ENCODE measurements around the gene ZBTB40. TPM values are rescaled to one million over a fixed set of nuclear protein-coding genes. Genes with fewer than 3 reads are reported as not detected.

The ZBTB40 gene
- total RNA-seq, 4 donors from 2014 or later, result 13.8 to 21.1 (median 18.4) TPM

GRCh38 chr1:22539510-22540118, 88.0 kb downstream of the ZBTB40 start:
- no peaks in the 10 kb centered on the region for H3K9me3 ChIP-seq
- WGBS, result 80% methylated on average over 16 of the region's 16 CpGs
- no peak overlapping the region for H3K4me3 ChIP-seq
- no peak for DNase-seq (ENCODE audit: extremely low spot score)
- no peak overlapping the region for H3K27ac ChIP-seq (replicated peaks in 1 of 4)
- intact Hi-C loops (cut with DNase I), result no loop called here
- H3K27me3 ChIP-seq, result peaks cover 0 to 13% (median 0%) of the 10 kb centered on the region in 4 donors
- TF ChIP-seq EP300 (IDR thresholded peaks at IDR 0.05) (no peak), POLR2A (IDR thresholded peaks at IDR 0.05; ENCODE audit: low read depth) (no peak), CTCF (IDR thresholded peaks at IDR 0.05) (no peak), POLR2AphosphoS5 (IDR thresholded peaks at IDR 0.05) (no peak)
- no peaks in the 10 kb centered on the region for H3K4me1 ChIP-seq
- H3K36me3 ChIP-seq, result no peaks in the 10 kb centered on the region

GRCh38 chr1:22540337-22540736, 88.7 kb downstream of the ZBTB40 start:
- Histone ChIP-seq H3K4me3 (no peak overlapping the region), H3K27ac (replicated peaks in 1 of 4) (no peak overlapping the region), H3K9me3 (no peaks in the 10 kb centered on the region), H3K4me1 (no peaks in the 10 kb centered on the region), H3K36me3 (no peaks in the 10 kb centered on the region), H3K27me3 (peaks cover 0 to 20% (median 0%) of the 10 kb centered on the region in 4 donors)
- intact Hi-C loops (cut with DNase I), result no loop called here
- TF ChIP-seq POLR2AphosphoS5 (IDR thresholded peaks at IDR 0.05) (no peak), CTCF (IDR thresholded peaks at IDR 0.05) (no peak), POLR2A (IDR thresholded peaks at IDR 0.05; ENCODE audit: low read depth) (no peak), EP300 (IDR thresholded peaks at IDR 0.05) (no peak)
- no peak for DNase-seq (ENCODE audit: extremely low spot score)
- WGBS, result 74% methylated on average over 5 of the region's 5 CpGs

- WGBS, result 75% methylated on average over 9 of the region's 9 CpGs
- Histone ChIP-seq H3K27ac (replicated peaks in 1 of 4) (no peak overlapping the region), H3K4me1 (no peaks in the 10 kb centered on the region), H3K4me3 (no peak overlapping the region), H3K9me3 (no peaks in the 10 kb centered on the region), H3K36me3 (no peaks in the 10 kb centered on the region), H3K27me3 (peaks cover 0 to 44% (median 0%) of the 10 kb centered on the region in 4 donors)
- no peak for DNase-seq (ENCODE audit: extremely low spot score)
- intact Hi-C loops (cut with DNase I), result no loop called here
- TF ChIP-seq CTCF (IDR thresholded peaks at IDR 0.05), result no peak
- TF ChIP-seq EP300 (IDR thresholded peaks at IDR 0.05), result no peak
- TF ChIP-seq POLR2A (IDR thresholded peaks at IDR 0.05; ENCODE audit: low read depth), result no peak
- no peak for TF ChIP-seq POLR2AphosphoS5 (IDR thresholded peaks at IDR 0.05)
These were observed 91.2 kb downstream of the ZBTB40 start for GRCh38 chr1:22542886-22543285.

- H3K27ac ChIP-seq (replicated peaks in 1 of 4), result no peak overlapping the region
- H3K4me1 ChIP-seq, result no peaks in the 10 kb centered on the region
- TF ChIP-seq EP300 (IDR thresholded peaks at IDR 0.05) (no peak), CTCF (IDR thresholded peaks at IDR 0.05) (no peak), POLR2A (IDR thresholded peaks at IDR 0.05; ENCODE audit: low read depth) (no peak), POLR2AphosphoS5 (IDR thresholded peaks at IDR 0.05) (no peak)
- H3K27me3 ChIP-seq, result peaks cover 0 to 52% (median 0%) of the 10 kb centered on the region in 4 donors
- H3K9me3 ChIP-seq, result no peaks in the 10 kb centered on the region
- H3K4me3 ChIP-seq, result no peak overlapping the region
- WGBS, result 83% methylated on average over 6 of the region's 6 CpGs
- DNase-seq (ENCODE audit: extremely low spot score), result no peak
- H3K36me3 ChIP-seq, result no peaks in the 10 kb centered on the region
- intact Hi-C loops (cut with DNase I), result no loop called here
These were observed 92.0 kb downstream of the ZBTB40 start for GRCh38 chr1:22543679-22544078.

- no peak for TF ChIP-seq CTCF (IDR thresholded peaks at IDR 0.05)
- TF ChIP-seq EP300 (IDR thresholded peaks at IDR 0.05), result no peak
- no peak for TF ChIP-seq POLR2A (IDR thresholded peaks at IDR 0.05; ENCODE audit: low read depth)
- no peak for TF ChIP-seq POLR2AphosphoS5 (IDR thresholded peaks at IDR 0.05)
- H3K27me3 ChIP-seq, result peaks cover 0 to 61% (median 0%) of the 10 kb centered on the region in 4 donors
- WGBS, result 83% methylated on average over 12 of the region's 12 CpGs
- no peak overlapping the region for H3K4me3 ChIP-seq
- intact Hi-C loops (cut with DNase I), result no loop called here
- no peaks in the 10 kb centered on the region for H3K36me3 ChIP-seq
- H3K9me3 ChIP-seq, result no peaks in the 10 kb centered on the region
- no peak for DNase-seq (ENCODE audit: extremely low spot score)
- no peaks in the 10 kb centered on the region for H3K4me1 ChIP-seq
- no peak overlapping the region for H3K27ac ChIP-seq (replicated peaks in 1 of 4)
These were observed 93.0 kb downstream of the ZBTB40 start for GRCh38 chr1:22544606-22545005.

All from esophagus muscularis mucosa (tissue), 4 donors.